Glutamatergic neuron (in vitro differentiated cells): ENCODE results near the gene LSM14B. TPM values are rescaled to one million over a fixed set of nuclear protein-coding genes. Genes with fewer than 3 reads are reported as not detected.
A peak's percentile ranks its signal among the peaks of the same experiment; 100 is the strongest.

ENCODE experiments used
- DNase-seq: peaks from one replicate; pipeline ENCODE4 v3.0.0; 2022
- H3K27ac Mint-ChIP-seq: one replicate; pipeline ENCODE4 v1.8.0; 2020; ENCODE audit warnings: mild to moderate bottlenecking, mixed read lengths, inconsistent platforms; ENCODE audit not compliant: unreplicated experiment
- H3K27me3 Mint-ChIP-seq: one replicate; pipeline ENCODE4 v1.8.0; 2020; ENCODE audit warnings: mild to moderate bottlenecking, moderate library complexity, mixed read lengths, inconsistent platforms; ENCODE audit not compliant: unreplicated experiment
- H3K36me3 Mint-ChIP-seq: one replicate; pipeline ENCODE4 v1.8.0; 2020; ENCODE audit warnings: mild to moderate bottlenecking, mixed read lengths, inconsistent platforms; ENCODE audit not compliant: unreplicated experiment
- H3K4me1 Mint-ChIP-seq: one replicate; pipeline ENCODE4 v1.8.0; 2020; ENCODE audit warnings: mild to moderate bottlenecking, low read depth, mixed read lengths, inconsistent platforms; ENCODE audit not compliant: unreplicated experiment
- H3K4me3 Mint-ChIP-seq: one replicate; pipeline ENCODE4 v1.8.0; 2020; ENCODE audit warnings: mild to moderate bottlenecking, mixed read lengths, inconsistent platforms; ENCODE audit not compliant: unreplicated experiment
- H3K9me3 Mint-ChIP-seq: one replicate; pipeline ENCODE4 v1.8.0; 2020; ENCODE audit warnings: mild to moderate bottlenecking, moderate library complexity, mixed read lengths, inconsistent platforms; ENCODE audit not compliant: unreplicated experiment
- CTCF ChIP-seq: fragments of 200-600 bp; sonication (generic); IDR thresholded peaks from one replicate; pipeline ENCODE4 v1.5.0; 2021; ENCODE audit not compliant: partially characterized antibody, unreplicated experiment
- total RNA-seq: library from RNA; stranded (reverse); fragmentation: NEBNext Ultra II Directional; extraction: Animal tissue kit (Norgen Biotek cat#: 25700); gene quantifications from one replicate; pipeline ENCODE4 v1.2.1, GENCODE V29; 2021; ENCODE audit not compliant: unreplicated experiment

The LSM14B gene
- total RNA-seq, 1 donor from 2014 or later = 73.6 TPM

GRCh38 chr20:62149532-62150309, 27.4 kb downstream of the LSM14B start:
- Mint-ChIP-seq H3K27me3 (peaks cover 9% of the 10 kb centered on the region), H3K27ac (no peak overlapping the region), H3K9me3 (peaks cover 23% of the 10 kb centered on the region), H3K4me1 (peaks cover 22% of the 10 kb centered on the region), H3K4me3 (peak overlapping the region; percentile 34), H3K36me3 (peaks cover 24% of the 10 kb centered on the region)
- DNase-seq = no peak
- TF ChIP-seq CTCF = no peak

GRCh38 chr20:62150310-62150575, 28.0 kb downstream of the LSM14B start:
- H3K27ac Mint-ChIP-seq = peak overlapping the region; percentile 43
- no peak for TF ChIP-seq CTCF

GRCh38 chr20:62151225-62151624, 28.9 kb downstream of the LSM14B start:
- H3K4me3 Mint-ChIP-seq = no peak overlapping the region
- peaks cover 27% of the 10 kb centered on the region for H3K36me3 Mint-ChIP-seq
- peaks cover 28% of the 10 kb centered on the region for H3K4me1 Mint-ChIP-seq

More at GRCh38 chr20:62150310-62150575, 28.0 kb downstream of the LSM14B start:
- peaks cover 27% of the 10 kb centered on the region for H3K36me3 Mint-ChIP-seq
- peaks cover 21% of the 10 kb centered on the region for H3K4me1 Mint-ChIP-seq
- peaks cover 23% of the 10 kb centered on the region for H3K9me3 Mint-ChIP-seq
- no peak for DNase-seq
- H3K27me3 Mint-ChIP-seq = peaks cover 7% of the 10 kb centered on the region
- H3K4me3 Mint-ChIP-seq = peak overlapping the region; percentile 34

GRCh38 chr20:62151835-62152364, 29.6 kb downstream of the LSM14B start:
- no peak for TF ChIP-seq CTCF
- peaks cover 4% of the 10 kb centered on the region for H3K27me3 Mint-ChIP-seq
- H3K4me3 Mint-ChIP-seq = no peak overlapping the region
- peaks cover 27% of the 10 kb centered on the region for H3K36me3 Mint-ChIP-seq
- no peak for DNase-seq
- H3K9me3 Mint-ChIP-seq = peaks cover 19% of the 10 kb centered on the region
- no peak overlapping the region for H3K27ac Mint-ChIP-seq
- peaks cover 29% of the 10 kb centered on the region for H3K4me1 Mint-ChIP-seq

More at GRCh38 chr20:62151225-62151624, 28.9 kb downstream of the LSM14B start:
- DNase-seq = no peak
- TF ChIP-seq CTCF = no peak
- Mint-ChIP-seq H3K27ac (no peak overlapping the region), H3K9me3 (peaks cover 19% of the 10 kb centered on the region), H3K27me3 (peaks cover 4% of the 10 kb centered on the region)

GRCh38 chr20:62155428-62156253, 33.4 kb downstream of the LSM14B start:
- H3K27ac Mint-ChIP-seq = peak overlapping the region; percentile 22
- H3K4me3 Mint-ChIP-seq = peak overlapping the region; percentile 55
- peaks cover 19% of the 10 kb centered on the region for H3K9me3 Mint-ChIP-seq
- no peak for TF ChIP-seq CTCF
- peaks cover 26% of the 10 kb centered on the region for H3K4me1 Mint-ChIP-seq
- DNase-seq = no peak
- H3K36me3 Mint-ChIP-seq = peaks cover 27% of the 10 kb centered on the region
- H3K27me3 Mint-ChIP-seq = peaks cover 2% of the 10 kb centered on the region
